Keratinocyte (primary cell): ENCODE measurements around the gene ANKS1B.

Source experiments
- CTCF ChIP-seq, 3 experiments: IDR thresholded peaks in 1 of 3; conservative IDR thresholded peaks in 1 of 3; optimal IDR thresholded peaks in 1 of 3; 2 replicates in 2 of 3; 3 replicates in 1 of 3; pipeline versions ENCODE3 to v1.5.1; 2011; ENCODE audit warnings: low read length in 3 of 3, mild to moderate bottlenecking in 3 of 3, moderate library complexity in 2 of 3, control low read depth in 1 of 3, inconsistent platforms in 1 of 3; ENCODE audit not compliant: insufficient read depth in 2 of 3; ENCODE audit errors: extremely low read depth in 1 of 3
- EZH2 ChIP-seq: IDR thresholded peaks from one replicate; pipeline ENCODE4 v1.6.1; 2012; ENCODE audit warnings: inconsistent platforms, mild to moderate bottlenecking, low read length, moderate library complexity

GRCh38 chr12:98812225-98812624 is 1172.5 kb downstream of the ANKS1B start:
- TF ChIP-seq CTCF (optimal IDR thresholded peaks at IDR 0.05 in 1 of 3, IDR thresholded peaks at IDR 0.05 in 1 of 3, conservative IDR thresholded peaks at IDR 0.05 in 1 of 3; ENCODE audit: extremely low read depth in 1 of 3, insufficient read depth in 2 of 3, low read length in 3 of 3) (no peak), EZH2 (no peak)
